ENCODE data around the gene MAPK10.
"Not testable (repeated sequence)": the region's sequence is repeated elsewhere in the genome, so short reads cannot be mapped to it uniquely, and the experiment has no call there.

Gene MAPK10

GRCh38 chr4:86021671-86022070 is 338.2 kb downstream of the MAPK10 start:
- DNase-seq: not testable (repeated sequence)

- DNase-seq: no peak
Measured at GRCh38 chr4:86019906-86020305, 339.9 kb downstream of the MAPK10 start.

- DNase-seq: no peak
Measured at GRCh38 chr4:86019362-86019761, 340.5 kb downstream of the MAPK10 start.

- no peak for DNase-seq
Measured at GRCh38 chr4:86015412-86016350, 344.2 kb downstream of the MAPK10 start.

DNA sequence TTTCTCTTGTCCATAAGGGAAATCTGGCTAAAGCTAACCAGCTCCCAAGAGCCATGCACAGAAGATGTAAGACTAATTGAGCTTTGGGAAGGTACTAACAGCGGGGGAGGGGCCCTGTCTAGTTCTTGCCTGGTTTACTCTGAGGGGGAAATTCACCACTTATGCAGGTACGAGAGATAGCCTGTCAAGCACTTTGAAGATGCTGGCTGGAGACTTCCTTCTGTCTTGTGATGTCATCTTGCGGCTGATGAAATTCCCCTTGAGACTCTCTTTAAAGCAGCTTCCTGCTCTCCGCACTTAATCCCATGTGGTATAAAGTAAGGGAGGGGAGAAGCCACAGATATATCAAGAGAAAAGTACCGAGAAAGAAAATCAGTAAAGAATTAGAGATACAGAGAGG is 345.3 kb downstream of the MAPK10 start:
- DNase-seq: no peak

DNA sequence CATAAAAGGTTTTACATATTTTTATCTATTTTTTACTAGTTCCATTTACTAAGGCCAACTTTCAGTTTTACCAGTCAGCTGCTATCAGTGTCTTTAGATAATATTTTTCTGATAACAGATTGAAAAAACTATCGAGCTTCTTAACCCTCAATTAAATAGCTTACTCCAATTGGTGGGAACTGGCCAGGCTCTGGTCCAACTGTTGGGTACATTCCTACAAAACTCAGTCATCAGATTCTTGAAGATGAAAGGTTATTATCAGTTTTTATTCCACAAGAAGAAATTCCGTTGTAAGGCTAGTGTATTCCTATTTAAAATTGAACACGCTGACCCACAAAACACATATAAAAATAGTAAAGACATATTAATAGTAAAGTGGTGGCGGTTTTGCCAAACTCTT is 346.2 kb downstream of the MAPK10 start:
- DNase-seq: no peak

DNA sequence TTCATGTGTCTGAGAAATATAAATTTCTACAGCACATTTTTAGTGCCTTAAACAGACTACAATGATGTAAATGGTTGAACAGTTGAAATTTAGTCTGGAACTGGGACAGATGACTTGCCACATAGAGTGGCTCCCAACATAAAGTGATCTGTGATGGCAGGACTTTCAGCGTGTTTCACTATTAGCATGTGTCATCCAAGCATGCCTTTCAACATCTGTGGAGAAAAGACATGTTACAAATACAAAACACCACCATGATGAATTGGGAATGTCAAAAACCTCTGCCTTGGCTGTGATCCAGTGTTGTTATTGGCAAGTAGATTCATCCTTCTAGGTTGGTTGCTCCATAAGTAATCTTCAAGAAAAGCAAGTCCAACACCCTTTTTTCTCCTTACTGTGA is 348.7 kb downstream of the MAPK10 start:
- no peak for DNase-seq

DNA sequence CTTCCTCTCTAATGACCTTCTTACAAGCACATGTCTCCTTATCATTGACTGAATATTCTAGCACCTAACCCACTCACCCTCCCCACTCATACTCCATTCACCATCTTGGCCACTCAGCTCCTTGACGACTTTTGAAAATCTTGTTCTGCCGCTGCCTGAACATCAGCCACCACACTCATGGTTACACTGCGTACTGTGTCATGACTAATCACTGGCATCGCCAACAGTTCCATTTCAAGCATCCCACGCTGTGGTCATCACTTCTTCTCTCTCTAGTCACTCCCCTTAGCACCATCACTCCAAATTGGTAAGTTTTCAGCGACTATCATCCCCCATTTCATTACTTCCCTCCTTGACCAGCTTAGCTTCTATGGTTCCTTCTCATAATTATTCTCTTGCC is 352.8 kb downstream of the MAPK10 start:
- DNase-seq: no peak

GRCh38 chr4:86006057-86006456 is 353.8 kb downstream of the MAPK10 start:
- DNase-seq: no peak

- no peak for DNase-seq
Measured at GRCh38 chr4:86004030-86004429, 355.8 kb downstream of the MAPK10 start.

DNA sequence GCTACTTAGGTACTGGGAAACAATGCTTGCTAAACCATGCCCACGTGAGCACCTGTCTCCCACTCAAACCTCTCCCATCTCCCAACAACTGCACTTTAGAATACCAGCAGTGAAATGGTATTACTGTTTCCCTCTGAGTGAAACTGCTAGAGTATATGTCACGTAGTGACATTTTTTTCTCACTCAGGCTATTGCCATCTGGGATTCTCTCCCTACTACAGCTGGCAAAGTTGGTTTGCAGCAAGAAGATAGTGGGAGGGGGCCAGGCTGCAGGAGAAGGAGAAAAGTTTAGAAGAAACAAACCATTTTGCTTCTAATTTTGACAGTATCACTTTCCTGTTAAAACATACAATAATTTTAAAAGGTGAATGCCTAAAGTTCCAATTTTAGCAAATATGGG is 358.3 kb downstream of the MAPK10 start:
- no peak for DNase-seq

GRCh38 chr4:85995361-85995760 is 364.5 kb downstream of the MAPK10 start:
- no peak for DNase-seq

DNA sequence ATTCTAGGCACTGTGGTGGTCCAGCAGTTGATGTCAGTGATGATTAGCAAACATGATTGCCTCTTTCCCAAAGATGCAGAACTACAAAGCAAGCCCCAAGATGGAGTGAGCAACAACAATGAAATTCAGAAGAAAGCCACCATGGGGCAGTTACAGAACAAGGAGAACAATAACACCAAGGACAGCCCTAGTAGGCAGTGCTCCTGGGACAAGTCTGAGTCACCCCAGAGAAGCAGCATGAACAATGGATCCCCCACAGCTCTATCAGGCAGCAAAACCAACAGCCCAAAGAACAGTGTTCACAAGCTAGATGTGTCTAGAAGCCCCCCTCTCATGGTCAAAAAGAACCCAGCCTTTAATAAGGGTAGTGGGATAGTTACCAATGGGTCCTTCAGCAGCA is 365.3 kb downstream of the MAPK10 start:
- no peak for DNase-seq

DNA sequence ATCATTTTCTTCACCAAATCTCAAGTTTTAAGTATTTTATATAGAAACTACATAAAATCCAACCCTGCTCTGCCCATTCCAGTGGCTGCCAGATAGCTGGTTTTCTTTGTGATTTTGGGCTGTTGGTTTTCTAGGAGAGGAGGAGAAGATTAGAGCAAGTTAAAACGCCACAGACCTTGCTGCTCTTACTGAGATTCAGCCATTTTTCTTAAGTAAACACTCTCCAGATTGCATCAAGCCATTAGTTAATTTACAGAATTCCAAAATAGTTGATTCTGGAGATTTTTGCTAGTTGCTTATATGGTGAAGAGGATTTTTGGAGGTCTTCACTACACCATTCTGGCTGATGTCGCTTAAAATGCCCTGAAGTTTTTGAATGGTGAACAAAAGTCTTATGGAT is 366.2 kb downstream of the MAPK10 start:
- DNase-seq: no peak

GRCh38 chr4:85986266-85986665 is 373.6 kb downstream of the MAPK10 start:
- no peak for DNase-seq

GRCh38 chr4:85979276-85979675 is 380.6 kb downstream of the MAPK10 start:
- DNase-seq: no peak

DNA sequence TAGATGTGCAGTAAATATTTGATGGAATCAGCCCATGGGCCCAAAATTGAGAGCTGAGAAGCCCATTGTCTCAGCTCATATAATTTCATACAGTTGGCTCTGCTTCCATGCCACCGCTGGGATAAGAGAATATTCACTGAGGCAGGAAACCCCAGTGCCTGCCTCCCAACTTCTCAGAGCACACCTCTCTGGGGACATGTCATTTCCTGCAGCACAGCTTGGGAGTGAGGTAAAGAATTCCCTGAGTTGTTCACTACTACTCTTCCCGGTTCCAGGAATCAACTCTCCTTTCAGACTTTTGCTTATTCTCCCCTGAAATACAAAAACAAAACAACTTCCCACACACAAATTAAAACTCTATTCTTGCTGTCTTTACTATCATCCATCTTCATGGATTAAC is 389.3 kb downstream of the MAPK10 start:
- DNase-seq: no peak

- peak; percentile 16 for DNase-seq
Measured at GRCh38 chr4:85968945-85969819, 390.7 kb downstream of the MAPK10 start.

DNA sequence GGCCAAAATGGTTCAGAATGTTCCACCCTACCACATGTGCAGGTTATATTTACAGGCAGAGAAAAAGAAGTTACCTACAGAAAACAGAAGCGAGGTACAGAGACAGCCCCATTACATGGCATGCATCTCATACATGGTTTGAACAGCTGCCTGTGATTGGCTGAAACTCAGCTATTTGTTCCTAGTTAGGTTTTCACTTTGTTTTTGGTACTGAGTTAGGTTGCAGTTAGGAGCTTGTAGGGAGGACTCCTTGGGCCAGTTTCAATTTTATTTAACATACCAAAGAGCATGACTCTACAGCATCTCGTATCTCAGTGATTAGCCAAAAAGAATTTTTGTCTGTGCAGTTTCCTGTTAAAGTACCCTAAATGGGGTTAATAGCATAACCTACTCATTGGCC is 392.0 kb downstream of the MAPK10 start:
- DNase-seq: no peak

GRCh38 chr4:85966373-85966772 is 393.5 kb downstream of the MAPK10 start:
- no peak for DNase-seq

DNA sequence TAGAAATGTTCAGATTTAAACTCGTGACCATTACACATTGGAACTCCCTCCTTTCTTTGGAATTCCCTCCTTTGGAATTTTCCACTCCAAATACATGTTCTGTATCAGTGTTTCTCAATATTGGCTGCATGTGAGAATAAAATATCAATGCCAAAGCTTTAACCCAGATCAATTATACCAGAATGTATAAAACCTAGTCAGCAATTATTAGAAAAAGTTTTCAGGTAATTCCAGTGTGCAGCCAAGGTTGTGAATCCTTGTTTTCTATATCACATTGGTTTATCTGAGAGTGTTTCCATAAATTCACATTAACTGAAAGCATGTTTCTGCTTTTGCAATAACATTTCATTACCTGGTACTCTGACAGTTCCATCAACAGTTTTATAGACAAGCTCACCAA is 394.3 kb downstream of the MAPK10 start:
- DNase-seq: no peak

GRCh38 chr4:85965017-85965416 is 394.8 kb downstream of the MAPK10 start:
- DNase-seq: not testable (repeated sequence)

GRCh38 chr4:85964298-85964697 is 395.6 kb downstream of the MAPK10 start:
- no peak for DNase-seq

- no peak for DNase-seq
Measured at GRCh38 chr4:85963231-85963630, 396.6 kb downstream of the MAPK10 start.

Measured in NCI-H2029 treated with DMSO at 0.1 percent for 48 hours (cell line).